OCI-LY3 (cell line): ENCODE data around the gene FN1.

Source experiments
- H2AFZ ChIP-seq: fragments of 200-600, 300-600 bp; shearing (Covaris generic); 2 replicates; pipeline ENCODE4 v1.6.0; 2014; ENCODE audit warnings: antibody characterized with exemption, low read depth, low read length
- H3K27ac ChIP-seq: fragments of 200-600, 300-600 bp; sonication (generic); 2 replicates; pipeline ENCODE4 v1.5.1; 2014; ENCODE audit warnings: mild to moderate bottlenecking, low read length, moderate library complexity, mixed read lengths
- H3K27me3 ChIP-seq: fragments of 200-600, 300-600 bp; sonication (generic); 2 replicates; pipeline ENCODE4 v1.6.1; 2014; ENCODE audit warnings: low read depth, low read length, mixed read lengths
- H3K36me3 ChIP-seq: fragments of 200-600, 300-600 bp; sonication (generic); replicated peaks from 2 replicates; pipeline ENCODE3; 2014; ENCODE audit warnings: low read depth, low read length, mixed read lengths
- H3K4me1 ChIP-seq: fragments of 300-600, 200-600 bp; sonication (generic); 2 replicates; pipeline ENCODE4 v1.6.1; 2014; ENCODE audit warnings: low read length, mixed read lengths
- H3K4me2 ChIP-seq: fragments of 200-600, 300-600 bp; sonication (generic); 2 replicates; pipeline ENCODE4 v1.6.1; 2014; ENCODE audit warnings: low read length, mixed read lengths
- H3K4me3 ChIP-seq: fragments of 300-600, 200-600 bp; sonication (generic); 2 replicates; pipeline ENCODE4 v1.5.1; 2014; ENCODE audit warnings: antibody characterized with exemption, mild to moderate bottlenecking, low read length, moderate library complexity
- H3K79me2 ChIP-seq: fragments of 300-600, 200-600 bp; shearing (Covaris generic); 2 replicates; pipeline ENCODE4 v1.6.1; 2014; ENCODE audit warnings: mild to moderate bottlenecking, low read length, mixed read lengths
- H3K9ac ChIP-seq: fragments of 300-600, 200-600 bp; shearing (Covaris generic); 2 replicates; pipeline ENCODE4 v1.6.0; 2014; ENCODE audit warnings: mild to moderate bottlenecking, low read length, moderate library complexity
- H3K9me3 ChIP-seq: fragments of 200-600, 300-600 bp; shearing (Covaris generic); 2 replicates; pipeline ENCODE4 v1.6.1; 2014; ENCODE audit warnings: low read length, mixed read lengths; ENCODE audit not compliant: insufficient read depth
- H4K20me1 ChIP-seq: fragments of 200-600, 300-600 bp; sonication (generic); 2 replicates; pipeline ENCODE4 v1.6.1; 2016; ENCODE audit warnings: low read length, mixed read lengths; ENCODE audit not compliant: insufficient read depth
- EZH2phosphoT487 ChIP-seq: fragments of 200-600 bp; shearing (Covaris generic); IDR thresholded peaks from 2 replicates; pipeline ENCODE4 v1.6.1; 2018; ENCODE audit warnings: antibody characterized with exemption, mixed run types, low read depth
- TF ChIP-seq, protein P1 (sequence below): fragments of 200-600, 300-600 bp; sonication (generic); IDR thresholded peaks from 2 replicates; pipeline ENCODE4 v1.5.1; 2014; ENCODE audit warnings: antibody characterized with exemption, low read length, low read depth

Gene FN1

DNA sequence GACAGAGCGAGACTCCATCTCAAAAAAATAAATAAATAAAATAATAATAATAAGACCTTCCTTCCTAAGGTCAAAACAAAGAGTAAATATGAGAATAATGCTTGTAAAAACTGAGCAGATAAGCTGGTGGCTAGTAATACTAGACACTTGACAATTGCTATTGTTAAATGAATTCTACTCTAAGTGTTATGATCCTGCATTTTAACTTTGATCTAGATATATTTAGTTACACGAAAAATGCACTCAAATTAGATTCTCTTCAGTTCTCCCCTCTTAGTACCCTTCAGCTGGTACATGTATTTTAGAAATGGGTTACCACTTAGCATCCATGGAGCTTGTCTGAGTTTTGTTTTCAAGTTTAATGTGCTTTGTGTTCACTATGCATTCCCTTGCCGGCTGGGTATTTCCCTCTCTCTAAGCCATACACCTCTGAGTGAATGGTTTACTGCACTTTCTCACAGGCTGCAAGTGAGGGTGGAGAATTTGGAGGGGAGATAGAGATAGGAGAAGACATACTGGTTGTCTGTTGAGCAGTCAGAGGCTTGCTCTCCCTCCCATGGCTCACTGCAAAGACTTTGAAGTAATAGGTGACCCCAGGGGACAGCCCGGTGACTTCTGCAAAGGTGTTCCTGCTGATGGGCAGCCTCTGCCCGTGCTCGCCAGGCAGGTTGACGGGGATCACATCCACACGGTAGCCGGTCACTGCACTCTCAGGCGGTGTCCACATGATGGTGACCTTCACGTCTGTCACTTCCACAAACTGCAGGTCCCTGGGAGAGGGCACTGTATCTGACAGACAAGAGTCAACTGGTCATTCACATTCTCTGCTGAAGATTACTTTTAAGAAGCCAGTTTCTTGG is 29.9 kb downstream of the FN1 start:
- Histone ChIP-seq H3K9ac (no peak overlapping the region), H3K79me2 (no peaks in the 10 kb centered on the region), H3K36me3 (no peaks in the 10 kb centered on the region), H3K27ac (no peak overlapping the region), H3K4me3 (no peak overlapping the region), H3K9me3 (no peaks in the 10 kb centered on the region), H3K27me3 (no peaks in the 10 kb centered on the region), H2AFZ (no peak overlapping the region), H3K4me1 (peaks cover 20% of the 10 kb centered on the region), H4K20me1 (no peaks in the 10 kb centered on the region), H3K4me2 (no peak overlapping the region)
- TF ChIP-seq EZH2phosphoT487, result no peak
- TF ChIP-seq, protein P1, sequence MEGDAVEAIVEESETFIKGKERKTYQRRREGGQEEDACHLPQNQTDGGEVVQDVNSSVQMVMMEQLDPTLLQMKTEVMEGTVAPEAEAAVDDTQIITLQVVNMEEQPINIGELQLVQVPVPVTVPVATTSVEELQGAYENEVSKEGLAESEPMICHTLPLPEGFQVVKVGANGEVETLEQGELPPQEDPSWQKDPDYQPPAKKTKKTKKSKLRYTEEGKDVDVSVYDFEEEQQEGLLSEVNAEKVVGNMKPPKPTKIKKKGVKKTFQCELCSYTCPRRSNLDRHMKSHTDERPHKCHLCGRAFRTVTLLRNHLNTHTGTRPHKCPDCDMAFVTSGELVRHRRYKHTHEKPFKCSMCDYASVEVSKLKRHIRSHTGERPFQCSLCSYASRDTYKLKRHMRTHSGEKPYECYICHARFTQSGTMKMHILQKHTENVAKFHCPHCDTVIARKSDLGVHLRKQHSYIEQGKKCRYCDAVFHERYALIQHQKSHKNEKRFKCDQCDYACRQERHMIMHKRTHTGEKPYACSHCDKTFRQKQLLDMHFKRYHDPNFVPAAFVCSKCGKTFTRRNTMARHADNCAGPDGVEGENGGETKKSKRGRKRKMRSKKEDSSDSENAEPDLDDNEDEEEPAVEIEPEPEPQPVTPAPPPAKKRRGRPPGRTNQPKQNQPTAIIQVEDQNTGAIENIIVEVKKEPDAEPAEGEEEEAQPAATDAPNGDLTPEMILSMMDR, result no peak

DNA sequence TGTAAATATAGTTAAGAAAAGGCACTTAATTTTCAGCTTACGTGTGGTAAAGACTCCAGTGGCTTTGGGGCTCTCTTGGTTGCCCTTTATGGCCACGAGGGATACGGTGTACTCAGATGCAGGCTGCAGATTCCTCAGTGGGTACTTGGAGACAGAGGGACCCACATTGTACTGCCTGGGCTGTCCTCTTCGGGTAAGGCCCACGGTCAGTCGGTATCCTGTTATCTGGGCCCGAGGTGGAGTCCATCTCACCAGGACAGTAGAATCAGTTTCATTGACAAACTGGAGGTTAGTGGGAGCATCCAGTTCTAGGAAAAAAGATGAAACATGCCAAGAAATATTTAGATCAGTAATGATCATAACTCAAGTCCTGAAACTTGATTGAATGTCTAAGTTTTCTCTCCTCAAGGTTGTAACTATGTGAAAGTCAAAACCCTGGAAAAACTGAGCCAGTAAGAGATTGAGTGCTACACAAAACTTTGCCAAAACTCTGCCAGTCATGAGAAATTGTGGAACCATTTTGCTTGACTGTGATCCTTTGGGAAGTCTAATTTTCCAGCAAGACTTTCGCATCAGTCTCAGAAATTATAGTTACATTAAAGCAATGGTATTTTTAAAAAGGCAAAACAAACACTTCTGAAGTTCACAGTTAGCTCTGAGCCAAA is 31.4 kb downstream of the FN1 start:
- H3K79me2 ChIP-seq, result no peaks in the 10 kb centered on the region
- no peaks in the 10 kb centered on the region for H4K20me1 ChIP-seq
- H2AFZ ChIP-seq, result no peak overlapping the region
- peaks cover 8% of the 10 kb centered on the region for H3K4me1 ChIP-seq
- no peaks in the 10 kb centered on the region for H3K27me3 ChIP-seq
- TF ChIP-seq, protein P1, result no peak
- TF ChIP-seq EZH2phosphoT487, result no peak
- H3K9me3 ChIP-seq, result no peaks in the 10 kb centered on the region
- no peak overlapping the region for H3K4me3 ChIP-seq
- H3K36me3 ChIP-seq, result no peaks in the 10 kb centered on the region
- no peak overlapping the region for H3K4me2 ChIP-seq
- no peak overlapping the region for H3K27ac ChIP-seq
- no peak overlapping the region for H3K9ac ChIP-seq

DNA sequence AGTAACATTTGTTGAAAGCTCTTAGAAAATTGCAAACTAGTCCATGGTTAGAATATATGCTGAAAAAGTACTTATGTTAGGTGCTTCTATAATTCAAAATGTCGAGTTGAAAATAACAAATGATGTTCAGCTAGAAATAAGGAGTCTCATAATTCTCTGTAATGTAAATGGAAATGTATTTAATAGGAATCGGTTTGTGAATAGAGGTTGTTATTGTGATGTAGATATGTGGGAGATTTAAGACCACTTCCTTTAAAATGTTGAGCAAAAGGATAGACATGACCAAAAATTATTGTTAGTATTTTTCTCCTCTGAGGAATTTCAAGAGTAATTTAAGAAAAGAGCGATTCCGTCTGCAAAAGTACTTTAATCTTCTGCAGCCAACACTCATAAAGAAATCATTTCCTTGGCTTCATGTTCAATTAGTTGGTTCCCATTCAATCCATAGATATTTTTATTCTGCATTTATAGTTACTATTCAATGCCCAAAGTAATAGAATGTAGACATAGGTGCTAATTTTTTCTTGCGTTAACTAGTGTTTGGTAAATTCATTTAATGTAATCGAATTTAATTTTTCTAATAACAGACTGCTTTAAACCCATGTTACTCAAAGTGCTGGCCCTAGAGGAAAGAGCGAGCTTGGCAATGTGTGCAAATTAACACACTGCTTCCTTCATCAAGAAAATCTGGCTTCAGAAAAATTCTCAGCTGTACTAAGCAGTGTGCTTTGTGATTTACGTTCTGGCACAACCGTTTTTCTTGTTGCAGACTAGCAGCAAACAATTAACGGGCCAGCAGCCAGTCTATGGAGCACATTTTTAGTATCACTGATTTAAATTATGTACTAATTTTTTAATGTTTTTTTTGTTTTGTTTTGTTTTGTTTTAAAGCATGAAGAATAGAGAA is 32.2 kb downstream of the FN1 start:
- no peaks in the 10 kb centered on the region for H3K9me3 ChIP-seq
- no peaks in the 10 kb centered on the region for H3K27me3 ChIP-seq
- no peak overlapping the region for H3K4me2 ChIP-seq
- H3K4me1 ChIP-seq, result no peaks in the 10 kb centered on the region
- no peak overlapping the region for H3K9ac ChIP-seq
- no peaks in the 10 kb centered on the region for H4K20me1 ChIP-seq
- H3K79me2 ChIP-seq, result no peaks in the 10 kb centered on the region
- H3K36me3 ChIP-seq, result no peaks in the 10 kb centered on the region
- H3K4me3 ChIP-seq, result no peak overlapping the region
- no peak overlapping the region for H2AFZ ChIP-seq
- H3K27ac ChIP-seq, result no peak overlapping the region
- TF ChIP-seq, protein P1, result no peak

DNA sequence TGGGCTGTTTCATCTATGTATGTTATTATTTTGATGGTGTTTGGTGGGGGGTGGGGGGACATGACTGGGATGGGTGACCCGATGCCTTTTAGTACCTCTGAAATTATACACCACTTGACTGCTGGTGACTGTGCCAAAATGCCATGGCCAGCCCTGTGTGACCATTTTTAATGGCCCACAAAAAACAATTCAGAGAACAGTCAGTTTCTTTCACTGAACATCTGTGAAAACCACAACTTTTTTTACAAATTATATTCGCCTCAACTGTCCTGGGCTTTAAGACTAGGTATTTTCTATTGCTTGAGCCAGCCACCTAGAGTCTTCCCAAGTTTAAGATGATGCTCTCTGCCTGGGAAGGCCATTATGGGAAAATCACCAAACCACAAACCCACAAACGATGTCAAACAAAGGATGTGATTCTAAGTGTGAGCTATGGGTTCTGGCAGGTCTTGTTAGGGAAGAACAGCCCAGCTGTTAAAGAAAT is 33.9 kb downstream of the FN1 start:
- H3K4me3 ChIP-seq, result no peak overlapping the region
- H3K27me3 ChIP-seq, result no peaks in the 10 kb centered on the region
- no peaks in the 10 kb centered on the region for H3K9me3 ChIP-seq
- H3K4me1 ChIP-seq, result no peaks in the 10 kb centered on the region
- H3K36me3 ChIP-seq, result no peaks in the 10 kb centered on the region
- no peak overlapping the region for H3K4me2 ChIP-seq
- H3K27ac ChIP-seq, result no peak overlapping the region
- H3K79me2 ChIP-seq, result no peaks in the 10 kb centered on the region
- H3K9ac ChIP-seq, result no peak overlapping the region
- no peaks in the 10 kb centered on the region for H4K20me1 ChIP-seq
- no peak overlapping the region for H2AFZ ChIP-seq
- TF ChIP-seq EZH2phosphoT487, result no peak
- TF ChIP-seq, protein P1, result no peak
